DMS153 treated with DMSO at 0.1 percent for 48 hours (cell line): ENCODE measurements around the gene SOX6.

Experiments
- DNase-seq: peaks from one replicate; lab custom pipeline; 2025; ENCODE audit not compliant: unreplicated experiment; lab: John Stamatoyannopoulos, UW

The SOX6 gene

GRCh38 chr11:16321148-16321547 is 35.2 kb downstream of the SOX6 start:
- DNase-seq, result no peak

DNA sequence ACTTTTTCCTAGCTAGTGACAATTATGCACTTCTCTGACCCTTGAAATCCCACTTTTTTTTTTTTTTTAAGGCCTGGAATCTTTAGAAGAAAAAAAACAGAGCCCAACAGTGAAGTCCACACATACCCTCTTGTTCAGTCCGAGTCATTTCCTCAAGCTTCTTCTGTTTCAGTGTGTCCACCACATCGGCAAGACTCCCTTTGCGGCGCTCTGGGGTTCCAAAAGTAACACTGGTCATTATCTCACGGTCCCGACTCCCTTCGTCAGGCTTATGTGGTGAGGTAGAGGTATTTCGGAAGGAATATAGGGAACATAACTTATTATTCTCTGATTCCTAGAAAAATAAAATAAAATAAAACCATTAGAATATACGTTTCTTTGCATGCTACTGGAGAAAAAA is 38.0 kb downstream of the SOX6 start:
- no peak for DNase-seq

DNA sequence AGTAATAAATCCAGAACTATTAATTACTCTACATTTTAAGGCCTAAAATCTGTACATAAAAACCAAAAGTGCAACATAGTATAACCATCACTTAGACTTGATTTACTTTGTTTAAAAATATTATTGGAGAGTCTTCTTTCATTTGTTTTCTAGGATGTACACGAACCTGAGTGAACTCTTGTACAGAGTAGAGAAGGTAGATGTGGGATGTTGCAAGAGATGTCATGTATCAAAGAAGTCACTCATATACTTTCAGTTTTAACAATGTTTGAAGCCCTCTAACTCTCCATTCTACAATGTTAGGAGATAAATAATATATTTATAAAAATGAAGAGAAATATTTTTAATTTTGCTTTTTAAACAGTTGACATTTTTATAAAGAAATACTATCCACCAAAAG is 38.6 kb downstream of the SOX6 start:
- no peak for DNase-seq

DNA sequence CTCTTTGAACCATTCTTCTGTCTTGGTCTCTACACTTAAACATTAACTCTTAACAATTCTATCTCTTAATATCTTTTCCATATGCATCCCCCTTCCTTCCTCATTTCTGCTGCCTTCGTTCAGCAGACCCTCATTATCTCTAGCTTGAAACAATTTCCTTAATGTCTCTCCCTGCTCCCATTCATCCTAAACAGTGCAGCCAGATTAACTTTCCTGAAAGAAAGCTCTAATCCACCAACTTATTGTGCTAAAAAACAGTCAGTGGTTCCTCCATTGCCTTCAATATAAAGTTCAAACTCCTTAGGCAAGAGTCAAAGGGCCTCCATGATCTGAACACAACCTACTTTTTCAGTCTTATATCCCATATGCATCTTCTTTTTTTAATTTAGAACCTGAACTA is 42.5 kb downstream of the SOX6 start:
- no peak for DNase-seq

- DNase-seq, result peak; percentile 36
Measured at GRCh38 chr11:16312233-16312765, 44.0 kb downstream of the SOX6 start.

- no peak for DNase-seq
Measured at GRCh38 chr11:16311831-16312230, 44.5 kb downstream of the SOX6 start.

GRCh38 chr11:16310943-16311342 is 45.4 kb downstream of the SOX6 start:
- DNase-seq, result no peak

DNA sequence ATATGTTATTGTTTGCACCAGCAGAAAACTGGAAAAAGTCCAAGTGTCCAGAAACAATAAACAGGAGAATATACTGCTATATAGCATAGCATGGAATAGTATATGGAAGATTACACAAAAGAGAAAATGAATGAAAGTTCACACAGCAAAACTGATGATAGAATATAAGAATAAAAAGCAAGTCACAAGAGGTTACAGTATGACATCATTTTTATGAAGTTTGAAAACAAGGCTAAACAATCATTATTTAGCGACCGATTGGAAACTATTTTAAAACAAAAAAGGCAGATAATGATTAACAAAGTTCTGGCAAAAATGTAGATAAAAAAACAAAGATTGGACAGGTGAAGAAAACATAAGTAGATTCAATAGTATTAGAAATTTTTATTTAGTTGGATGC is 47.1 kb downstream of the SOX6 start:
- no peak for DNase-seq

DNA sequence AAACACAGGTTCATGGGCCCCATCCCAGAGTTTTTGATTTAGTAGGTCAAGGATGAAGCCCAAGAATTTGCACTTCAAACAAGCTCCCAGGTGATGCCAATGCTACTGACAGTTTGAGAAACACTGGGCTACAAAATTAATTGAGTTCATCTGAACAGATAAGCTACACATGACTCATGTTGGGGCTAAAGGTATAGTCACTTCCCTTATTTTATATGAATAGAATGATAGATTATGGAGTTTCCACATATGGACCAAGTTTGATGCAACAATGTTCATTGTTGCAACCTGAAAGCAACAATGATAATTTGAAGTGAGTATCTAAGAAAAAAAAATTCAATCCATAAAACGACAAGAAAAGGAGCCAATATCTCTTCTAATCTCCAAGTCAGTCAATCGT is 54.9 kb downstream of the SOX6 start:
- no peak for DNase-seq

- DNase-seq, result peak; percentile 77
Measured at GRCh38 chr11:16299884-16300782, 56.2 kb downstream of the SOX6 start.

GRCh38 chr11:16299390-16299789 is 57.0 kb downstream of the SOX6 start:
- DNase-seq, result no peak

GRCh38 chr11:16297332-16297731 is 59.0 kb downstream of the SOX6 start:
- DNase-seq, result no peak

- no peak for DNase-seq
Measured at GRCh38 chr11:16296273-16296672, 60.1 kb downstream of the SOX6 start.

- no peak for DNase-seq
Measured at GRCh38 chr11:16295592-16295991, 60.8 kb downstream of the SOX6 start.

DNA sequence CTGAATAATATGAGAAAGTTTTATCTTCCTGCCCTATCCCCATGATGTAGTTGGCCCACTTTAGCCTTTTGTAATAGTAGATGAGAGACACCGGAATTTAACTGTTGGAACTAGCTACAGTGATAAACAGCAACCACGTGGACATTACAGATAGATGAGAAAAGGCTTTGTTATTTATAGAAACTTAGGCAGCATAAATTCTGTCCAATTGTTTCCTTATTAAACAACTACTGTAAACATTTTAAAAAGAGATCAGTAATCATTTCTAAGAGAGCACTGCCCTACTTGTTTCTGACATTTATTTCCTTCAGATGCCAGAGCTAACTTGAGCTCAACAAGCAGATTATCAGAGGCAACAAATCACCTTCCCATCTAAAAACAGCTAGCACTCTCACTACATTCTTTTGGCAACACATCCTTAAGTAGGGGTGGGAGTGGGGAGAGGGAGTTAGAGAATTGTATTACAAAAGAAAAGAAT is 63.1 kb downstream of the SOX6 start:
- DNase-seq, result peak; percentile 79

DNA sequence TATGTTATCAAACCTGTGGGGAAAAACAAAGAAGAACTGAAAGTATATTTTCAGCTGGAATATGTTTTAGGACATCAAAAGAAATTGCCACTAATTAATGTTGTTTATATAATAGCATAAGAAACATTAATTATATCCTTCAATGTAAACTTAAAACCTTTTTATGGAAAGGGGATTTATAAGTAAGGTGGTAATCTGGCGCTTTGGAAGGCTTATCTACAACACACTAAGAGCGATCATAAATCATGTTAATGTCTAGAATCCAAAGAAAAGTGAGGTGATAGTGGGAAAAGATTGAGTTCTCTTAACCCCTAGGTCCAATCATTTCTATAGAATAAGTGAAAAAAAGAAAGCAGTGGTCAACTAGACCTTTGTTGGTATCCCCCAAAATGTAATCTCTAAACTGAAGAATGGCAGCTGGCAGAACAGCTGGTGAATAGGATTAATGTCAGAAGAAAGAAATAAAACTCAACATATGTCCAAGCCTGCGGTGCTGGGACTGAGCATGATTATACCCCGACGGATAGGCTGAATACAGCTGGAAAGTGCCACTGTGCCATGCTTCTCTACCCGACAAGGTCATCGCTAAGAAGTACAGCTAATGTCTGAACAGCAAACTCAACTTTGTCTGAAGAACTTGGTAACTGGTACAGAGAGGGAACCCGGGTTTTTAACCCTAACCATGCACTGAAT is 64.0 kb downstream of the SOX6 start:
- no peak for DNase-seq

GRCh38 chr11:16291729-16292128 is 64.6 kb downstream of the SOX6 start:
- DNase-seq, result no peak

- DNase-seq, result no peak
Measured at GRCh38 chr11:16289541-16289940, 66.8 kb downstream of the SOX6 start.

GRCh38 chr11:16287630-16288280 is 68.6 kb downstream of the SOX6 start:
- DNase-seq, result no peak

GRCh38 chr11:16286095-16286494 is 70.3 kb downstream of the SOX6 start:
- no peak for DNase-seq

DNA sequence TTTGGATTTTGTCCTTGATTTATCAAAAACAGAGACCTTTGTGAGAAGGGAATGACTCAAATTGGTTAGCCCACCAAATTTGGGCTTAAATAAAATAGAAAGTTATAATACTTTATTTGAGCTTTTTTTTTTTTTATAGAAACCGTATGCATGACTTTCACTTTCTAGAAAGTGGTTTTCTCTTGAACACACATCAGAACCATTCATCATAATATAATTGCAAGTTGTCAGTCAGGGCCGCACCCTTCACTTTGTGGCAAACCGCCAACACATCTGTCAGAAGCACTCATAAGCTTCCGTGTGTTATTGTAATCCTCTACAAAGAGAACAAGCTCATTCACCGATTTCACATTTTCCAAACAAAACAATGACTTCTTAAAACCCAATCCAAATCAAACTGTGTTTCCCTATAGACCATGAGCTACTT is 76.1 kb downstream of the SOX6 start:
- peak; percentile 93 for DNase-seq
